HG02973 (cell line): ENCODE results near the gene SUSD3.

Source experiments
- ATAC-seq: cut with Tn5 transposase; IDR thresholded peaks from one replicate; pipeline ENCODE4 v1.9.1; 2021; ENCODE audit warnings: moderate library complexity; ENCODE audit not compliant: unreplicated experiment

Gene SUSD3

DNA sequence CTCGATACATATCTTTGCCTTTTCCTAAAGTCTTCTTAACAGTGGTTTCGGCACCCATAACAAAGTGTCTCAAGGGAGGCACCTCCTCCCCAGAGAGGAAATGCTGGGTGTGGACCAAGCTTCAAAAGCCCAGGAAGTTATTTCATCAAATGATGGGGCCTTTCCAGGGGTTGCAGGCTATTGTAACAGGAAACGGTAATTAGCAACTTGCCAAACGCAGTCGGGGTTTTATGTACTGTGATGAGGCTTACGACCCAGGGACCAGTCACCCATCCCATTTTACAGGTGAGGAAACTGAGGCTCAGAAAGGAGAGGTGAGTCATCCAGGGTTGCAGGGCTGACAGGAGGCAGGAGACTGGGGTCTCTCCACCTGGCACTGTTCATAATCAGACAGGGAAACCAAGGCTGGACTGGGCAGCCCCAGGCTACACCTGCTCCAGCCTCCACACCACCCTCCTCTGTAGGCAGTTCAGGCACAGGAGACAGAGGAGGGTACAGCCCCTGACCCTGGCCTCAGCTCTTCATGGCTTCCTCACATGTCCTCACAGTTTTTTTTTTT, 30.0 kb upstream of the SUSD3 start:
- ATAC-seq = no peak

DNA sequence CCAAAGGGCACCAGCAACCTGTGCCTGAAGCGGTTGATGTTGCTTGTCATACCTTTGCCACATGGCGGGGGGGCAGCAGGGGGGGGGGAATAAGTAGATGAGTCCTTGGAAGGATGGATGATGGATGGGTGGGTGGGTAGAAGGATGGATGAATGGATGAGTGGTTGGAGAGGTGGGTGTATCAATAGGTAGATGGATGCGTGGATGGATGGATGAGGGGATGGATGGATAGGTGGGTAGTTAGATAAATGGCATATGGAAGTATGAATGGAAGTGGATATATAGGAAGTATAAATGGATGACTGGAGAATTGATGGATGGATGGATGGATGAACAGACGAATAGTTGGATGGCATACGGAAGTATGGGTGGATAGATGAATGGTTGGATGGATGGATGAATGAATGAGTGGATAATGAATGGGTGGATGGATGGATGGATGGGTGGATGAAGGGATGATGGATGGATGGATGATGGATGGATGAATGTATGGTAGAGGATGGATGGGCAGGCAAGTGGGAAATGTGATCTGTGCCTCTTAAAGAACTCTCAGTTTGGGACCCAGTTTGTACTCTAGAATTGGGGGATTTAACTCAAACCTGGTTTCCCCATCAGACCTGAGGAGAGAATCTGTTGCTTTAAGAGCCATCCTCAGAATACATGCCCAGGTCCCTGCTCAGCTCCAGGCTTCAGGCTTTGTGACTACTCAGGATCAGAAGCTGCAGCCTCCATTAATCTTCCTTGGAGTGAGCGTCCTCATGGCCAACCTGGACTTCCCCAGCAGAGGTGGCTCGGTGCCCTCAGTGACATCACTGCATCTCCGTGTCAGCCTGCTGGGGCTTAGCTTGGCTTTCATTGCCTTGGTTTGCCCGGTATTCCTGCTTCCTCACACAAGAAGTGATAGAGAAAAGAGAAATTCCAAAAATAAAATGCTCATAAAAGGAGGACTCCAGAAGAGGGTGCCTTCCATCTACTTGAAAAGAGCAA, 27.6 kb upstream of the SUSD3 start:
- ATAC-seq = no peak

DNA sequence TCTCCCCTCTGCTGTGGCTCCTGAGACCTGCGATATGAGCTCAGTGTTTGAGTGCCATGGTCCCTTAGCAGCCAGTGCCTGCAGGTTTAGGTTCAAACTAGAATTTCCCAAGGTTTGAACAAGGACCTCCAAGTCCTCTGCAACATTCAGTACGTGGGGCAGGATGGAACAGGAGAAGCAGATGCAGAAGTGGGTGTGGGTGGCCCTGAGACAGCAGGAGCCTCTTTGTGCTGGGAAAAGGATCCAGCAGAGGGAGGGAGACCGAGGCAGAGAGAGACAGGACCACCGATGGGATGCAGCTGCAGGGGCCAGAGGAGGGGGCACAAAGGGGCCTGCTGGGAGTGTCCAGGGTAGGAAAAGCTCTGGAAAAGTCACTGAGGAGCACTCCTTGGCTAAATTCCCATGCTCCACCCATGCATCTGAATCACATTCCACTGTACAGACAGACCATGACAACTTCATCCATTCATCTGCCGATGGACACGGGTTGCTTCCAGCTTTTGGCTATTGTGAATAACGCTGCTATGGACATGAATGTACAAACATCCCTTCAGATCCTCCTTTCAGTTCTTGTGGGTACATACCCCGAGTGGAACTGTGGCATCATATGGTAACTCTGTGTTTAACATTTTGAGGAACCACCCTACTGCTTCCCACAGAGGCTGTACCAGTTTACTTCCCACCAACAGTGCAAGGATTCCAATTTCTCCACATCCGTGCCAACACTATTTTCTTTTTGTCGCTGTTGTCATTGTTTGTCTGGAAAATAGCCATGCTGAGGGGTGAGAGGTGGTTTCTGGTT, 26.7 kb upstream of the SUSD3 start:
- ATAC-seq = no peak

- ATAC-seq = no peak
Observed at GRCh38 chr9:93032545-93032944, 26.0 kb upstream of the SUSD3 start.

DNA sequence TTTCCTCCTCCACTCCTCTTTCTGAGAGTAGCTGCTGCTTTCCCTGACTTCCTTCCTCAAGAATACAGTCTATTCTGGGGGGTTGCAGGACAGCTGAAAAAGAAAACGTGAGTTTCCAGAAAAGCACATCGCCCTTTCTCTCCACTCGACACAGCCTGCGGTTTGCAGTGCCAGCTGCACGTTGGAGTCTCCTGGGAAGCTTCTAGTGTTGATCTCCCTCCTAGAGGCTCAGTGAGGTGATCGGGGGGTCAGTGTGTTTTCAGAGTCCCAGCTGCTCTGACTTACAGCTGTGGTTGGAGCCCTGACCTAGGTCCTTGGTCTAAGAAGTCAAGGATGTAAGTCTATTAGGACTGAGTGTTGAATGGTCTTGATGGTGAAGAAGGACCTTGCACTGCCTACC, 25.0 kb upstream of the SUSD3 start:
- ATAC-seq = no peak

GRCh38 chr9:93035106-93035660, 23.3 kb upstream of the SUSD3 start:
- no peak for ATAC-seq

- ATAC-seq = no peak
Observed at GRCh38 chr9:93035821-93036351, 22.6 kb upstream of the SUSD3 start.

GRCh38 chr9:93036887-93037475, 21.5 kb upstream of the SUSD3 start:
- ATAC-seq = no peak

DNA sequence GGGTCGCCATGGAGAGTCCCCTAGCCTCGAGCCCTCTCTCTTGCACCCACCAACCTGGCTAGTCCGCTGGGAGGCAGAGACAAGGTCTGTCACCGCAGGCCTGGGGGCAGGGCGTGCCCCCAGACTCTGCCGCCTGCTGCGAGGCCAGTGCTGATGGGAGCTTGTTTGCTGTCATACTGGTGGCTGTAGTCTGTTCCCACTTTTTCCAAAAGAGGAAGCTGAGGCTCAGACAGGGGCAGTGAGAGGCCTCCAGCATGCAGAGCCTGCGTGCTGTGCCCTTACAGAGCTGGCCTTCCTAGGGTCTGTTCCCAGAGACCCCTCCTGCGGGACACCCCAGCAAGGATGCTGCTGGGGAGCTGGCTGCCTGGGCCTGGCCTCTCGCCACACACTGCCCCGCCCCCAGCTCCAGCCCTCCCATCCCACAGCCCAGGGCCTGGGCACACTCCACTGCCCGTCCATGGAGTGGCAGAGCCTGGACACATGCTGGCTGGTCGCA, 21.0 kb upstream of the SUSD3 start:
- no peak for ATAC-seq

DNA sequence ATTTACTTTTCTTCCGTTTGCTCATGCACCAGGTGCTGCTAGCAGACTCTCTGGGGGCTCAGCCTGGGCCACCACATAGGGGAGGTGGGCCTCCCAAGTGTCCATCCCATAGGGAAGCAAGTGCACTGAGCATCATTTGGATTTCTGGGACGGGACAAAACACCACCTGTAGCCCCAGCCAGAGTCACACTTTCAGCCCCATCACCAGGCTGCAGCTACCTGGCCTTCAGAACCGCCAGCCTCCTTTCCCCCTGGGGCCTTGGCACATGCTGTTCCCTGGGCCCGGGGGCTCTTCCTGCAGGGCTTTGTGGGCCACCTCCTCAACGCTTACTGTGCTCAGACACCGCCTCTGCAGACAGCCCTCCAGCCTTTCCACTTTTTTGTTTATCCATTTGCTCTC, 19.6 kb upstream of the SUSD3 start:
- no peak for ATAC-seq

DNA sequence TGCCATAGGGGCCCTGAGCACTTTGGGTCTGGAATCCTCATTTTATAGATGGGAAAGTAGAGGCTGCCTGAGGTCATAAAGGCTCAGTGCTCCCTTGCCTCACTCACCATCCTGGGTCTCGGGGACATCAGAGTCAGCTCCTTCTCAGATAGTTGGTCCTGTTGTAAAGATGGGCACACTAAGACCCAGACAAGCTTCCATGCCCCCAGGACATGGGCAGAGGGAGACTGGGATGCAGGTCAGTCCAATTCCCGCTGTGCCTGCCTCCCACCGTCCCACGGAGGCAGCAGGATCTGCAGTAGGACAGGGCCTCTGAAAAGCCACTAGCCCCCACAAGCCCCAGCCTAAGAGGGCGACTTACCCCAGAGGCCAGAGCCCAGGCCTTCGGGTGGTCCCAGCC, 19.0 kb upstream of the SUSD3 start:
- ATAC-seq = no peak

DNA sequence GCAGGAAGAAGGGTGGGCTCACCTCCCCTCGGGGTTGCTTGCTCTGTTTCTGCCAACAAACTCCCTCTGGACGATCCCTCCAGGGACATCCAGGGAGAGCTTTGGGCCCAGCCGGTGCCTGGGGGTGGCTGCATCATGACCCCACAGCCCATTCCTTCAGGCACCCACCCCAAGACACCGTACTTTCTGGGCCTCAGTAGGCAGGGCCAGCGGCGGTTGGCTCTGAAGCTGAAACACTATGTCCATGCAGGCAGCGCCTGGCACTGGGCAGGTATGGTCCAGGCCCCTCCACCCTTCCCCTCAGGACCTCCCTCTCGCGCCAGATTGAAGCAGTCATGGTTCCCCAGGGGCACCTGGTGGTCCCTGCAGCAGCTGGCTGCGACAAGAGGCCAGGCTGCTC, 18.5 kb upstream of the SUSD3 start:
- ATAC-seq = no peak

- no peak for ATAC-seq
Observed at GRCh38 chr9:93040409-93040808, 18.1 kb upstream of the SUSD3 start.

DNA sequence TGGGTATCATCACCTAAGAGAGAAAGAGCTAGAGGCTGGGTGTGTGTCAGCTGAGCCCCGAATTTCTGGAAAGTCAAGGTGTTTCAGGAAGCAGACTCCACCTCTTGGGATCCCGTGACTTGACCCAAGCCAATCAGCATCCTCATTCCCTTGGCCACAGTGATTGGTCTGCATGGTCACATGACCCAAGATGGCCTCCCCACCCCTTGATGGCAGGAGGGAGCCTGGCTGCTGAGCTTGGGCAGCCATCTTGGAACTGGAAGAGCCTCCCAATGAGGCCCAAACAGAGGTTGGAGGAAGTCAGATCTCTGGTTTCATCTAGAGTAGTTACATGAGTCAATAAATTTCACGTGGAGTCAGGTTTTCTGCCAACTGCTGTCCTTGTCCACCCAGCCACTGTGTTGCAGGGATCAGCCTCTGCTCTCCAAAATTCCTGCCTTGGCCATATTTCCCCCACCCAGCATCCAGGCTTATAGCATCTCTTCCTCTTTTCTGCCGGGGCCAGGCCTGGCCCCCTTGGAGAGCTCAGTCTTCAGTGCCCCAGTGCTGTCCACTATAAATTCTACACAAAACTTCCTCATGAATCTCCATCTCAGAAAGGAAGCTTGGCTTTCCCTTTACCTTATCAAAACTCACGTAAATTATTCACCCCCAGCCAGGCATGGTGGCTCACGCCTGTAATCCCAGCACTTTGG, 17.2 kb upstream of the SUSD3 start:
- ATAC-seq = no peak

DNA sequence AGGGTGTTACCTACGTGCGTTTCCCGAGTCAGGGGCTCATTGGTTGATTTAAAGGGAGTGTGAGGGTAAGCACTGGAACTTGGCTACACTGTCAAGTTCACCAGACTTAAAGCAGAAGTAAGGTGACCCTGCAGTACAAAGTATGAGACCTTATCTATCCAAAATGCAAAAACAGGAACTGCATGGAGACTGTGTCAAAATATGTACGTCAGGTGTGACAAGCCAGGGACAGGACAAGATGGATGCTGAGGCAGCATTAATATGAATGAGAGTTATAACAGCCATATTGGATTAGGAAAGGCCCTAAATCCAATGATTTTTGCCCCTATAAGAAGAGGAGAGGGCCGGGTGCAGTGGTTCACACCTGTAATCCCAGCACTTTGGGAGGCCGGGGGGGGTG, 15.4 kb upstream of the SUSD3 start:
- no peak for ATAC-seq

DNA sequence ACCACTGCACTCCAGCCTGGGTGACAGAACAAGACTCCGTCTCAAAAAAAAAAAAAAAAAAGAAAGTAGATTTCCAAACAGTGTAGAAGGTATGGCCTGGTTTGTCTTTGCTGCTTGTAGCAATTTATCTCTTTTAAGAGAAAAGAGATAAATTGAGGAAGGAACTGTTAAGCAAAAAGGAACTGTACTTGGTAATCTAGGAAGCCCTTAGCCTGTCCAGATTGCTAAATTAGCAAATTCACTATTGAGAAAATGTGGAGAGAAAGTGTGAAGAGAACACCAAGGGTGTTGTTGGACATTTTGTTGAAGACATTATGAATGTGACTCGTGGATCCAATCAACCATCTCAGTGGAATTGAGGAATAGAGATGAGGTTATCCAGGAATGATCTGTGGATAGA, 13.0 kb upstream of the SUSD3 start:
- ATAC-seq = no peak

- no peak for ATAC-seq
Observed at GRCh38 chr9:93048566-93049448, 9.7 kb upstream of the SUSD3 start.

DNA sequence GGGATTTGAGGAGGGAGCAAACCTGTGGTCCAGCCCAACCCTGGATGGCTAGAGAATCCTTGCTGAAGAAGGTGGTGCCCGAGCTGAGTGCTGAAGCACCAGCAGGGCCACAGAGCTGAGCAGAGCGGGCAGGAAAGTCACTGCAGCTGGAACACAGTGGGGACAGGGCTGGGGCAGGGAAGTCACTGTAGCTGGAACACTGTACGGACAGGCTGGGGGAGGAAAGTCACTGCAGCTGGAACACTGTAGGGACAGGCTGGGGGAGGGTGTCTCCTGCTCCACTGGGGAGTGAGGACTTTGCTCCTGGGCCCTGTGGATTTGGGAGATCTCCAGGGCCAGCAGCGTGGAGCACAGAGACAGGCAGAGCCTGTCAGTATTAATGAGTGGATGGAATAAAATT, 9.0 kb upstream of the SUSD3 start:
- ATAC-seq = no peak

DNA sequence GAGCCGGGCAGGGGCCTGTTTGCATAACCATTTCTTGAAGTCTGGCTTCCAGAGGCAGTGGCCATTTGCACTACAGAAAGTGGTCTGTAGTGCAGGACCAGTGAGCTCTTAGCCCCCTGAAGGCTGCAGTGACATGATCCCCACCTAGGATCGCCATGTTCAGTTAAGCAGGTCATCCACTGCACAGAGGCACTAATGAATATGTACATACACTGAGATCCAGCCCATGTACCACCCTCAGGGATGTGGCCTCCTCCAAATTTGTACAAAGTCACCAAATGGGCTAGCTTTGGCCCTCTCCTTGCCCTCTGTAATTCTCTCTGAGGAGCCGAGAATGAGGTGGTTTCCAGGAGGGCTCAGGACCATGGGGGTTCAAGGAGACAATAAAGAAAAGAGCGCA, 8.3 kb upstream of the SUSD3 start:
- no peak for ATAC-seq
